Calu3 (cell line): Measurements from ENCODE around the gene NALCN. TPM values are rescaled to one million over a fixed set of nuclear protein-coding genes. Genes with fewer than 3 reads are reported as not detected.

Experiments
- BruUV-seq: library from RNA; stranded (reverse); fragments of 400-500 nt; replicated peaks from 2 replicates; lab custom pipeline; 2021; lab: Mats Ljungman, UMichigan
- CTCF ChIA-PET: fragments of 300-600 bp; sonication (Branson Sonifier 250); formaldehyde crosslinking; loops from one replicate; lab custom pipeline; 2022; ENCODE audit warnings: antibody characterized with exemption; lab: Charles Lee
- DNase-seq: peaks from one replicate; pipeline ENCODE4 v3.0.0; 2022
- H3K27ac Mint-ChIP-seq: one replicate; pipeline ENCODE4 v1.8.0; 2022; ENCODE audit warnings: mixed read lengths; ENCODE audit not compliant: unreplicated experiment
- H3K27me3 Mint-ChIP-seq: one replicate; pipeline ENCODE4 v1.8.0; 2022; ENCODE audit warnings: mixed read lengths; ENCODE audit not compliant: unreplicated experiment
- H3K36me3 Mint-ChIP-seq: one replicate; pipeline ENCODE4 v1.8.0; 2022; ENCODE audit warnings: mild to moderate bottlenecking, moderate library complexity, mixed read lengths; ENCODE audit not compliant: insufficient read depth, unreplicated experiment
- H3K4me1 Mint-ChIP-seq: one replicate; pipeline ENCODE4 v1.8.0; 2022; ENCODE audit warnings: mild to moderate bottlenecking, low read depth, mixed read lengths; ENCODE audit not compliant: unreplicated experiment
- H3K4me3 Mint-ChIP-seq: one replicate; pipeline ENCODE4 v1.8.0; 2022; ENCODE audit warnings: mild to moderate bottlenecking, low read depth, moderate library complexity, mixed read lengths; ENCODE audit not compliant: unreplicated experiment
- H3K9me3 Mint-ChIP-seq: one replicate; pipeline ENCODE4 v1.8.0; 2022; ENCODE audit warnings: low read depth, mixed read lengths; ENCODE audit not compliant: unreplicated experiment
- intact Hi-C: fragments of 100-400 bp; cut with micrococcal nuclease; formaldehyde crosslinking; loops from one replicate; pipeline ENCODE4 v1.10.0; 2022; ENCODE audit not compliant: unreplicated experiment
- total RNA-seq: library from RNA; stranded (reverse); gene quantifications from 2 replicates; pipeline ENCODE4 v1.2.3, GENCODE V29; 2022
- TF ChIP-seq, protein P1 (sequence below): fragments of 200-600 bp; IDR thresholded peaks from one replicate; pipeline ENCODE4 v1.8.0; 2022; ENCODE audit warnings: antibody characterized with exemption; ENCODE audit not compliant: unreplicated experiment

NALCN gene
- total RNA-seq, 1 experiment from 2014 or later, result 2.8 TPM

DNA sequence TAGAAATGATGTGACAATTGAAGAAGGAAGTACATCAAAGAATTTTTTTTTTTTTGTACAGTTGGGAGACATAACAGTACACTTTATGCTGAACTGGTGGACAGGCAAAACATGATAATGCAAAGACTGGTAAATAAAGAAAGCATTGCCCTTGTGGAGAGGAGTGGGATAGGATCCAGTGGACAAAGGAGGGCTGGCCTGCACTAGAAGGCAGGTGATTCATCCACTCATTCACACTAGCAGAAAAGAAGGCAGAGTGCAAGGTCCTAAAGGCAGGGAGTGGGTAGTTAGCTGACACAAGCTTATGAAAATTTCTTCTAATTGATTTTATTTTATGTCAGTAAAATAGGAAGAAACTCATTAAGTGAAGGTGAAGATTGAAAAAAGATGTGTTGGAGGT lies 17.6 kb upstream of the NALCN start:
- H3K9me3 Mint-ChIP-seq, result no peaks in the 10 kb centered on the region
- TF ChIP-seq, protein P1, sequence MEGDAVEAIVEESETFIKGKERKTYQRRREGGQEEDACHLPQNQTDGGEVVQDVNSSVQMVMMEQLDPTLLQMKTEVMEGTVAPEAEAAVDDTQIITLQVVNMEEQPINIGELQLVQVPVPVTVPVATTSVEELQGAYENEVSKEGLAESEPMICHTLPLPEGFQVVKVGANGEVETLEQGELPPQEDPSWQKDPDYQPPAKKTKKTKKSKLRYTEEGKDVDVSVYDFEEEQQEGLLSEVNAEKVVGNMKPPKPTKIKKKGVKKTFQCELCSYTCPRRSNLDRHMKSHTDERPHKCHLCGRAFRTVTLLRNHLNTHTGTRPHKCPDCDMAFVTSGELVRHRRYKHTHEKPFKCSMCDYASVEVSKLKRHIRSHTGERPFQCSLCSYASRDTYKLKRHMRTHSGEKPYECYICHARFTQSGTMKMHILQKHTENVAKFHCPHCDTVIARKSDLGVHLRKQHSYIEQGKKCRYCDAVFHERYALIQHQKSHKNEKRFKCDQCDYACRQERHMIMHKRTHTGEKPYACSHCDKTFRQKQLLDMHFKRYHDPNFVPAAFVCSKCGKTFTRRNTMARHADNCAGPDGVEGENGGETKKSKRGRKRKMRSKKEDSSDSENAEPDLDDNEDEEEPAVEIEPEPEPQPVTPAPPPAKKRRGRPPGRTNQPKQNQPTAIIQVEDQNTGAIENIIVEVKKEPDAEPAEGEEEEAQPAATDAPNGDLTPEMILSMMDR, result no peak

DNA sequence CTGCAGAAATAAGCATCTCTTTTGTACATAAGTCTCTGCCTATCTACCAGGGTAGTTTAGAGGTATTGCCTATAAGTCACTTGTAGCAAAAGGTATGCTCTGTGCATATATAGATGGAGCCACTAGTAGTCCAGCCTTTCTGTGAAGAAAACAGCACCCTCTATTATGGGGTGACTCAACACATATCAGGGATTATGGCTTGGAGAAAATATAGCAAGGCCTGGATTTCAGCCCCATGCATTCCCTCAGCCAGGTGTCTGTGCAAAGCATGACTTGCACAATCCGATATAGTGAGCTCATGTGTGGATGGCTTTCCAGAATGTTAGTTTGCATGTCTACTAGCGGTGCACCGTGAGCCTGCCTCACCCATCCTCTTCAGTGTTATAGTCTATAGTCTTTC lies 13.4 kb upstream of the NALCN start:
- no TSS peak for BruUV-seq
- no peaks in the 10 kb centered on the region for H3K9me3 Mint-ChIP-seq
- peaks cover 2% of the 10 kb centered on the region for H3K4me1 Mint-ChIP-seq
- DNase-seq, result no peak
- H3K36me3 Mint-ChIP-seq, result no peaks in the 10 kb centered on the region
- CTCF ChIA-PET, result no interaction called here
- no peak overlapping the region for H3K27ac Mint-ChIP-seq
- no peaks in the 10 kb centered on the region for H3K27me3 Mint-ChIP-seq
- no peak overlapping the region for H3K4me3 Mint-ChIP-seq
- TF ChIP-seq, protein P1, result no peak
- intact Hi-C loops, result no loop called here

More for the DNA sequence above, 17.6 kb upstream of the NALCN start:
- no peak overlapping the region for H3K4me3 Mint-ChIP-seq
- no peaks in the 10 kb centered on the region for H3K27me3 Mint-ChIP-seq
- BruUV-seq, result no TSS peak
- no peaks in the 10 kb centered on the region for H3K4me1 Mint-ChIP-seq
- CTCF ChIA-PET, result no interaction called here
- H3K27ac Mint-ChIP-seq, result no peak overlapping the region
- DNase-seq, result no peak
- intact Hi-C loops, result no loop called here
- H3K36me3 Mint-ChIP-seq, result no peaks in the 10 kb centered on the region

DNA sequence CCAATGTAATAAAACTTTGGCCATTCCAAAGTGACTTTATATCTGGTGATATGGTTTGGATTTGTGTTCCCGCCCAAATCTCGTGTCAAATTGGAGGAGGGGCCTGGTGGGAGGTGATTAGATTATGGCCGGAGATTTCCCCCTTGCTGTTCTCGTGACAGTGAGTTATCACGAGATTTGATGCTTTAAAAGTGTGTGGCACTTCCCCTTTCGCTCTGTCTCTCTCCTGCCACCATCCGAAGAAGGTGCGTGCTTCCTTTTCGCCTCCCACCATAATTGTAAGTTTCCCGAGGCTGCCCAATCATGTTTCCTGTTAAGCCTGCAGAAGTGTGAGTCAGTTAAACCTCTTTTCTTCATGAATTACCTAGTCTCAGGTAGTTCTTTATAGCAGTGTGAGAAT lies 9.3 kb upstream of the NALCN start:
- no peaks in the 10 kb centered on the region for H3K27me3 Mint-ChIP-seq
- intact Hi-C loops, result no loop called here
- H3K9me3 Mint-ChIP-seq, result no peaks in the 10 kb centered on the region
- CTCF ChIA-PET, result no interaction called here
- no peak overlapping the region for H3K27ac Mint-ChIP-seq
- H3K4me1 Mint-ChIP-seq, result peaks cover 13% of the 10 kb centered on the region
- DNase-seq, result no peak
- no peak overlapping the region for H3K4me3 Mint-ChIP-seq
- H3K36me3 Mint-ChIP-seq, result no peaks in the 10 kb centered on the region
- BruUV-seq, result no TSS peak
- TF ChIP-seq, protein P1, result no peak

DNA sequence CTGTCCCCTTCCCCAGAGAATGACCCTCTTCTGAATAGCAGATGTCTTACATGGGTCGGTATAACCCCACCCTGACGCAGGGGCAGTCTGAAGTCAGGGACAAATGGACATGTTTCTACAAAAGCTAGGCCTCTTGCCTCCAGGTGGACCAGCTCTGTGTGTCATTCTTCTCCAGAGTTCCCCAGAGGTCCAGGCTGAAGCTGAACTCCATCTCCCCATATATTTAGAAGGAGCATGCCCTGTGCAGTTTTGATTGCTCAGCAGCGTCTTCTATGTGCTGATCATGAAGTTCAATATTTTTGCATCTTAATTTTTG lies 8.8 kb upstream of the NALCN start:
- no TSS peak for BruUV-seq
- no peak overlapping the region for H3K4me3 Mint-ChIP-seq
- CTCF ChIA-PET, result no interaction called here
- H3K4me1 Mint-ChIP-seq, result peaks cover 13% of the 10 kb centered on the region
- H3K27ac Mint-ChIP-seq, result no peak overlapping the region
- no peaks in the 10 kb centered on the region for H3K27me3 Mint-ChIP-seq
- intact Hi-C loops, result no loop called here
- DNase-seq, result no peak
- H3K9me3 Mint-ChIP-seq, result no peaks in the 10 kb centered on the region
- TF ChIP-seq, protein P1, result no peak
- no peaks in the 10 kb centered on the region for H3K36me3 Mint-ChIP-seq
